ENCODE results near the gene TSC22D2.
"Not testable (repeated sequence)": the region's sequence is repeated elsewhere in the genome, so short reads cannot be mapped to it uniquely, and the experiment has no call there.

Gene TSC22D2

GRCh38 chr3:150490277-150490986, 82.3 kb downstream of the TSC22D2 start:
- DNase-seq: no peak

- no peak for DNase-seq
Measured at GRCh38 chr3:150494411-150494977, 86.4 kb downstream of the TSC22D2 start.

DNA sequence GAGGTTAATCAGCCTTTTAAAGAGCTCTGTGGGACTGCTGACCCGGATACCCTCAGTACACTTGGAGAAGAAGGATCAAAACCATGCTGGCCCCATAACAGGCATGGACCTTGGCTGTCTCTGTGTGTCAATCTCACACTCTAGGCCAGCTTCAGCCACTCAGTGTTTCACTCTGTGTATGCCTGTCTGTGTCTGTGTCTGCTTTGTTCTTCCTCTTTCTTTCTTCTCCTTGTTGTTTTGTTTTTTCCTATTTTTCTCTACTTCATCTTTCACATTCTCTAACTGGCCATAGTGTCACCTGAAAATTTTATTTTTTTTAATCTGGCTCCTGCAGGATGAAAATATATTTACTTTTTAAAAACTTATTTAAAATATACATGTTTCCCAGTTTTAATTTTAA, 87.1 kb downstream of the TSC22D2 start:
- peak; percentile 5 for DNase-seq

DNA sequence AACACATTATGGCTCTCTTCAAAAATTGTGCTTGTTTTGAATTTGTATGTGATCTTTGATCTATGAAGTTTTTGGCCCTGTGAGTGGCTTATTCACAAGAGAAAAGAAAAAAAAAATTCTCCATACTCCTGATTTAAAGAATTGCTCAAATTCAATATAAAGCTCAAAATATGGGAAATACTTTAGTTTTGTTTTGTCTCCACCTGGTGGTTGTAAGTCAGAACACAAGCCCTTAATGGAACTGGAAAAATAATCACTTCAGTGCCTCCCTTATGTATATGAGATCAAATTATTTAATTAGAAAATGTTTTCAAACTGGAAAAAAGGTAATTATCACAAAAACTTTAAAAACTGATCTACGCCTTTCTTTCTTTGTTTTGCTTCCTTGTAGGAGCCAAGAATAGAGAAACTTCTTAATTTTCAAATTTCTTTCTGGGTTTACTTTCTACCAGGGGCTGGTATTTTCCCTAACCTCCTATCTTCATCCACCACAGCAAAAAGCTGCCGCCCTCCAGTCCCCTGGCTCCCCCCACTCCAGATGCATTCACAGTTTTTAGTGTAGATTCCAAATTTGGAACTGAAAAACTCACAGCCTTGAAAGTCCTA, 87.6 kb downstream of the TSC22D2 start:
- DNase-seq: peak; percentile 61

DNA sequence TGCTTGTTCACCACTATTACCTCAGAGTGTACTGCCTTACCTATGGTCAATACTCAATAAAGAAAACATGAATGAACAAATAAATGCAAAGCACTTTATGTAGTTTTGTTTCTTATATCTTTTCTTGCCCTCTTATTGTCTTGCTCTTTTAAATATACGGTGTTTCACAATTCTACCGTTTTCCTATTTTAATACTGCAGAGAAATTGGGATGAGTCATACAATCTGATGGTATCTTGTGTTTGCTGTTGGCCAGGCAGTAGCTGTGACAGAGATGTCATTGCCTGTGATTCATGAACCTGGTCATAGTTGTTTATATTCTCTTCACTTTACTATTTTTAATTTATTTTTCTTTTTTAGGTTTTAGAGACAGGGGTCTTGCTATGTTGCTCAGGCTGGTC, 89.9 kb downstream of the TSC22D2 start:
- DNase-seq: peak; percentile 9

GRCh38 chr3:150500960-150501359, 92.9 kb downstream of the TSC22D2 start:
- not testable (repeated sequence) for DNase-seq

- DNase-seq: no peak
Measured at GRCh38 chr3:150503402-150504099, 95.5 kb downstream of the TSC22D2 start.

DNA sequence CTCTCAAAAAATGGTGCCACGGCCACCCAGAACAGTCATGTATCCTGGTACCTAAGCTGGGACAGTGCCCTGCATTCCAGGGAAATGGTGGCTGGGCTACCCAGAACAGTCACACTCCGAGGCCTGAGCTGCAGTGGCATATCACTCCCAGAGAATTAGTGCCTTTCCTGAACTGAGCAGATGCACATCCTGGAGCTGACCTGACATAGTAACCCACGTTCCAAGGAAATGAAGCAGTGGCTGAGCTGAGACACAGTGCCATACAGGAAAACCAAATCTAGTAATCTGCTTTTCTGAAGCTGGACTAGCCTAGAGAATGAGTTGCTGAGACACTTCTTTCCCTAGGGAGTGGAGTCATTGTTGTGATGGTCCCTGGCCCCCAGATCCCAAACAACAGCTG, 96.4 kb downstream of the TSC22D2 start:
- no peak for DNase-seq

GRCh38 chr3:150508401-150508800, 100.3 kb downstream of the TSC22D2 start:
- no peak for DNase-seq

DNA sequence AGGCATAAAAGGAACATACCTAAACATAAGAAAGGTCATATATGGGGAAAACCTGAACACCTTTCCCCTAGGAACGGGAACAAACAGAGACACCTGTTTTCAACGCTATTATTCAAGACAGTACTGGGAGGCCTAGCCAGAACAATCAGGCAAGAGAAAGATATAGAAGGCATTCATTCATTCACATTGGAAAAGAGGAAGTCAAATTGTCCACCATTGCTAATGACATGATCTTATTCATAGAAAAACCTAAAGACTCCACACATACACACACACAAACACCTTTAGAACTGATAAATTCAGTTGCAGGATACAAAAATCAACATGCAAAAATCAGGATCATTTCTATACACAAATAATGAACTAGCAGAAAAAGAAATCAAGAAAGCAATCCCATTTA, 101.7 kb downstream of the TSC22D2 start:
- DNase-seq: no peak

DNA sequence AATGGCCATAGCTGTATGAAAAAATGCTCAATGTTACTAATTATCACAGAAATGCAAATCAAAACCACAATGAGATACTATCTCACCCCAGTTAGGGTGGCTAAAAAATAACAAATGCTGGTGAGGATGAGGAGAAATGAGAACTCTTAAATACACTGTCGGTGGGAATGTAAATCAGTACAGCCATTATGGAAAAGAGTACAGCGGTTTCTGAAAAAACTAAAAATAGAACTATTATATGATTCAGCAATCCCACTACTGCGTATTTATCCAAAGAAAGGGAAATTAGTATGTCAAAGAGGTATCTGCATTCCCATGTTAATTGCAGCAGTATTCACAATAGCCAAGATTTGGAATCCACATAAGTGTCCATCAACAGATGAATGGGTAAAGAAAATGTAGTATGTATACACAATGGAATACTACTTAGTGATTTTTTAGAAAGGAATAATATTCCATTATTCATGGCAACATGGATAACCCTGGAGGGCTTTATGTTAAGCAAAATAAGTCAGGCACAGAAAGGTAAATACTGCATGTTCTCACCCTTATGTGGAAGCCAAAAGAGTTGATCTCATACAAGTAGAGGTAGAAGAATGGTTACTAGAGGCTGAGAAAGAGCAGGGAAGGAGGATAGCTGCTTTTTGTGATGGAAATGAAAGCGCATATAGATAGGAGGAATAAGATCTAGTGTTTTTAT, 103.2 kb downstream of the TSC22D2 start:
- no peak for DNase-seq

GRCh38 chr3:150515210-150515609, 107.1 kb downstream of the TSC22D2 start:
- peak; percentile 37 for DNase-seq

All from DMS53 (cell line).